Pancreas (tissue), 10 donors: Measurements from ENCODE around the gene SLC25A22. TPM values are rescaled to one million over a fixed set of nuclear protein-coding genes. Genes with fewer than 3 reads are reported as not detected.

ENCODE experiments used
- ATAC-seq, 4 donors: fragments of 200-7000 bp; cut with Tn5 transposase; one replicate each; pipeline versions ENCODE4 v1.8.0 to v1.9.1; 2020; ENCODE audit warnings: mild to moderate bottlenecking in 4 of 4, moderate library complexity in 4 of 4
- DNase-seq, 6 donors: peaks; one replicate each; pipeline ENCODE4 v3.0.0-alpha.2; 2020
- FAIRE-seq: peaks from 2 replicates; lab custom pipeline; 2012; peaks lifted over from hg19 to GRCh38; lab: Jason Lieb, UNC
- H3K27ac ChIP-seq, 4 donors: fragments of 200-600 bp; sonication (generic); 1 replicate in 3 of 4; 2 replicates in 1 of 4; pipeline versions ENCODE4 v1.5.0 to v1.8.0; 2020
- H3K27me3 ChIP-seq, 4 donors: fragments of 200-600 bp; one replicate each; pipeline ENCODE4 v1.8.0; 2021
- H3K36me3 ChIP-seq, 3 donors: fragments of 200-600 bp; sonication (generic) in 1 of 3; one replicate each; pipeline versions ENCODE4 v1.5.0 to v1.8.0; 2020 to 2021
- H3K4me1 ChIP-seq, 3 donors: fragments of 200-600 bp; one replicate each; pipeline ENCODE4 v1.8.0; 2021
- H3K4me3 ChIP-seq, 4 donors: fragments of 200-600 bp; sonication (generic) in 2 of 4; one replicate each; pipeline versions ENCODE4 v1.5.0 to v1.8.0; 2020 to 2021
- H3K9me3 ChIP-seq, 4 donors: fragments of 200-600 bp; one replicate each; pipeline ENCODE4 v1.8.0; 2021
- CTCF ChIP-seq, 4 donors: fragments of 200-600 bp; sonication (generic) in 3 of 4; IDR thresholded peaks; one replicate each; pipeline versions ENCODE4 v1.5.0 to v1.8.0; 2021; ENCODE audit warnings: antibody characterized with exemption in 4 of 4
- WGBS, 2 donors: extraction: QIAGEN DNeasy Blood & Tissue Kit; methylation state at CpG; one replicate each; pipeline ENCODE4 v1.1.7; 2013; 5-methylcytosine and 5-hydroxymethylcytosine counted together
- intact Hi-C, 3 donors: fragments of 100-400 bp; cut with DNase I; formaldehyde crosslinking; loops; one replicate each; pipeline versions ENCODE4 v1.11.1 to v1.14.2; 2022
- polyA plus RNA-seq, 2 donors: library from polyadenylated mRNA; stranded (reverse); fragments of 200-250 nt; gene quantifications; one replicate each; pipeline ENCODE4 v1.2.3, GENCODE V29; 2013
- total RNA-seq, 6 donors: library from RNA; stranded (reverse); fragmentation: NEBNext Ultra II Directional in 4 of 6; extraction: Animal tissue kit (Norgen Biotek cat#: 25700) in 4 of 6; gene quantifications; one replicate each; pipeline versions ENCODE4 v1.2.1 to v1.2.4, GENCODE V29; 2021 to 2023
- donor health status: healthy with polysubstance abuse.
- donor health status: DM: no; HTN: no; CAD: no; lungs with moderate emphysema.
- donor health status: DM: no; HTN: no; CAD: no.
- donor health status: control.
- donor health status: control.
- donor health status: Bipolar disorder and iron deficiency.
- donor health status: DM: yes; HTN: yes; CAD: no.
- donor health status: DM: no; HTN: no; CAD: no.
- donor health status: DM: no; HTN: no; CAD: no.
- donor health status: DM: yes; HTN: yes; CAD: no.

Gene SLC25A22
- total and polyA plus RNA-seq, 8 donors: 32.2 to 84.0 (median 42.9) TPM

GRCh38 chr11:804599-804964, 6.5 kb upstream of the SLC25A22 start:
- peak in 2 of 6 donors; percentile 43 to 76 for DNase-seq
- intact Hi-C loops: no loop called here
- no peak for TF ChIP-seq CTCF (IDR thresholded peaks at IDR 0.05)
- ATAC-seq: no peak
- Histone ChIP-seq H3K36me3 (no peaks in the 10 kb centered on the region), H3K4me3 (peak overlapping the region; percentile 40 to 62 (median 54)), H3K27ac (peak overlapping the region; percentile 66 to 87 (median 78)), H3K4me1 (peaks cover 7 to 16% (median 12%) of the 10 kb centered on the region in 3 donors), H3K9me3 (no peaks in the 10 kb centered on the region), H3K27me3 (no peaks in the 10 kb centered on the region)
- 9 to 11% methylated on average over 18 of the region's 18 CpGs for WGBS, 2 donors
- FAIRE-seq: no peak

GRCh38 chr11:803770-804598, 5.9 kb upstream of the SLC25A22 start:
- Histone ChIP-seq H3K36me3 (no peaks in the 10 kb centered on the region), H3K27ac (no peak overlapping the region), H3K9me3 (no peaks in the 10 kb centered on the region), H3K4me3 (peak overlapping the region in 2 of 4 donors; percentile 55 to 62), H3K4me1 (peaks cover 7 to 16% (median 12%) of the 10 kb centered on the region in 3 donors), H3K27me3 (no peaks in the 10 kb centered on the region)
- 64 to 70% methylated on average over 24 to 26 of the region's 26 CpGs for WGBS, 2 donors
- ATAC-seq: no peak
- no peak for FAIRE-seq
- intact Hi-C loops: no loop called here
- no peak for TF ChIP-seq CTCF (IDR thresholded peaks at IDR 0.05)
- peak in 3 of 6 donors; percentile 49 to 82 (median 60) for DNase-seq

- H3K27ac ChIP-seq: no peak overlapping the region
- DNase-seq: peak in 1 of 6 donors; percentile 54
- no peaks in the 10 kb centered on the region for H3K27me3 ChIP-seq
- FAIRE-seq: no peak
- WGBS, 2 donors: 53 to 66% methylated on average over 7 to 8 of the region's 8 CpGs
- intact Hi-C loops: no loop called here
- H3K4me3 ChIP-seq: no peak overlapping the region
- H3K9me3 ChIP-seq: no peaks in the 10 kb centered on the region
- TF ChIP-seq CTCF (IDR thresholded peaks at IDR 0.05): no peak
- ATAC-seq: no peak
- H3K36me3 ChIP-seq: no peaks in the 10 kb centered on the region
- peaks cover 5 to 13% (median 10%) of the 10 kb centered on the region in 3 donors for H3K4me1 ChIP-seq
Measured at GRCh38 chr11:803467-803742, 5.3 kb upstream of the SLC25A22 start.

GRCh38 chr11:802693-803466, 4.8 kb upstream of the SLC25A22 start:
- no peak overlapping the region for H3K4me3 ChIP-seq
- no peaks in the 10 kb centered on the region for H3K9me3 ChIP-seq
- no peak overlapping the region for H3K27ac ChIP-seq
- H3K4me1 ChIP-seq: peaks cover 3 to 11% (median 8%) of the 10 kb centered on the region in 3 donors
- ATAC-seq (no peak), FAIRE-seq (no peak), DNase-seq (peak in 3 of 6 donors; percentile 51 to 80 (median 56))
- intact Hi-C loops: no loop called here
- WGBS, 2 donors: 89 to 90% methylated on average over 28 of the region's 28 CpGs
- H3K36me3 ChIP-seq: no peaks in the 10 kb centered on the region
- no peaks in the 10 kb centered on the region for H3K27me3 ChIP-seq
- no peak for TF ChIP-seq CTCF (IDR thresholded peaks at IDR 0.05)
